ENCODE measurements around the gene DGKE. TPM values are rescaled to one million over a fixed set of nuclear protein-coding genes. Genes with fewer than 3 reads are reported as not detected.

The DGKE gene
- total RNA-seq, 2 donors from 2014 or later = 44.1 to 49.9 TPM

DNA sequence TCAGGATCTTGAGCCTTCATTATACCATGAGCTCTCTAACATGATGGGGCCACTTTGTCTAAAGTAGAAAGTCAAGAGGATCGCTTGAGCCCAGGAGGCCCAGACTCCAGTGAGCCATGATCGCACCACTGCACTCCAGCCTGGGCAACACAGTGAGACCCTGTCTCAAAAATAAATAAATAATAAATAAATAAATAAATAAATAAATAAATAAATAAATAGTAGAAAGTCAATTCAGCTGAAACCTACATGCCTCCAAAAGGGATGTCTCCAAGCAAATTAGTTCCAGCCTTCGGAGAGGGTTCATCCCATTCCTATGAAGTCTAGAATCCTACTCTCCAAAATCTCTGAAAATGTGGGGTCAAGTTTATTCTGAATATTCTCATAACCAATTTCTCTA, 26.2 kb upstream of the DGKE start:
- H3K36me3 Mint-ChIP-seq (ENCODE audit: low read depth) = no peaks in the 10 kb centered on the region
- H3K27me3 Mint-ChIP-seq = no peaks in the 10 kb centered on the region
- H3K27ac Mint-ChIP-seq = no peak overlapping the region
- H3K4me3 Mint-ChIP-seq = no peak overlapping the region
- H3K4me1 Mint-ChIP-seq = no peaks in the 10 kb centered on the region
- ATAC-seq (replicated peaks) = no peak
- H3K9me3 Mint-ChIP-seq = no peaks in the 10 kb centered on the region

- H3K27ac Mint-ChIP-seq = no peak overlapping the region
- ATAC-seq (replicated peaks) = no peak
- H3K4me1 Mint-ChIP-seq = no peaks in the 10 kb centered on the region
These were observed 25.4 kb upstream of the DGKE start for GRCh38 chr17:56808503-56808902.

GRCh38 chr17:56809106-56809819, 24.7 kb upstream of the DGKE start:
- H3K27me3 Mint-ChIP-seq = no peaks in the 10 kb centered on the region
- no peaks in the 10 kb centered on the region for H3K36me3 Mint-ChIP-seq (ENCODE audit: low read depth)
- ATAC-seq (replicated peaks) = no peak
- H3K9me3 Mint-ChIP-seq = no peaks in the 10 kb centered on the region
- H3K4me3 Mint-ChIP-seq = no peak overlapping the region
- H3K4me1 Mint-ChIP-seq = no peaks in the 10 kb centered on the region
- H3K27ac Mint-ChIP-seq = no peak overlapping the region

More at GRCh38 chr17:56808503-56808902, 25.4 kb upstream of the DGKE start:
- no peak overlapping the region for H3K4me3 Mint-ChIP-seq
- no peaks in the 10 kb centered on the region for H3K9me3 Mint-ChIP-seq
- H3K36me3 Mint-ChIP-seq (ENCODE audit: low read depth) = no peaks in the 10 kb centered on the region
- no peaks in the 10 kb centered on the region for H3K27me3 Mint-ChIP-seq

- no peak overlapping the region for H3K4me3 Mint-ChIP-seq
These were observed 24.2 kb upstream of the DGKE start for GRCh38 chr17:56809820-56810179.

DNA sequence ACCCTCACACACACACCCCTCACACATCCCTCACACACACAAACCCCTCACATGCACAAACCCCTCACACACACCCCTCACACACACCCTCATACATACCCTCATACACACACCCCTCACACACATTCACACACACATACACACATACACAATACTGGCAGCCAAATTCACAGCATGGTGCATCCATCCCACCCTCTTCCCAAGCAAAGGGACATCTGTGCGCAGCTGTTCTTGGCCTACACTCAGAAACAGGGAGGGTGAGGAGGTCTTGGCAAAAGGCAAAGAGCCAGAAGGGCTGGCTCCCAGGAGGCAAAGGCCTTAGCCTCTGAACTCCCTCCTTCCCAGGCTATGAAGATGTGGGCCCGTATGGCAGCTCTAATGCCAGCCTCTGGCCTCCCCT, 23.6 kb upstream of the DGKE start:
- Mint-ChIP-seq H3K4me3 (no peak overlapping the region), H3K36me3 (ENCODE audit: low read depth) (no peaks in the 10 kb centered on the region), H3K27me3 (no peaks in the 10 kb centered on the region), H3K27ac (no peak overlapping the region), H3K4me1 (no peaks in the 10 kb centered on the region), H3K9me3 (no peaks in the 10 kb centered on the region)
- no peak for ATAC-seq (replicated peaks)

More at GRCh38 chr17:56809820-56810179, 24.2 kb upstream of the DGKE start:
- Mint-ChIP-seq H3K9me3 (no peaks in the 10 kb centered on the region), H3K36me3 (ENCODE audit: low read depth) (no peaks in the 10 kb centered on the region), H3K27me3 (no peaks in the 10 kb centered on the region), H3K4me1 (no peaks in the 10 kb centered on the region), H3K27ac (no peak overlapping the region)
- ATAC-seq (replicated peaks) = no peak

DNA sequence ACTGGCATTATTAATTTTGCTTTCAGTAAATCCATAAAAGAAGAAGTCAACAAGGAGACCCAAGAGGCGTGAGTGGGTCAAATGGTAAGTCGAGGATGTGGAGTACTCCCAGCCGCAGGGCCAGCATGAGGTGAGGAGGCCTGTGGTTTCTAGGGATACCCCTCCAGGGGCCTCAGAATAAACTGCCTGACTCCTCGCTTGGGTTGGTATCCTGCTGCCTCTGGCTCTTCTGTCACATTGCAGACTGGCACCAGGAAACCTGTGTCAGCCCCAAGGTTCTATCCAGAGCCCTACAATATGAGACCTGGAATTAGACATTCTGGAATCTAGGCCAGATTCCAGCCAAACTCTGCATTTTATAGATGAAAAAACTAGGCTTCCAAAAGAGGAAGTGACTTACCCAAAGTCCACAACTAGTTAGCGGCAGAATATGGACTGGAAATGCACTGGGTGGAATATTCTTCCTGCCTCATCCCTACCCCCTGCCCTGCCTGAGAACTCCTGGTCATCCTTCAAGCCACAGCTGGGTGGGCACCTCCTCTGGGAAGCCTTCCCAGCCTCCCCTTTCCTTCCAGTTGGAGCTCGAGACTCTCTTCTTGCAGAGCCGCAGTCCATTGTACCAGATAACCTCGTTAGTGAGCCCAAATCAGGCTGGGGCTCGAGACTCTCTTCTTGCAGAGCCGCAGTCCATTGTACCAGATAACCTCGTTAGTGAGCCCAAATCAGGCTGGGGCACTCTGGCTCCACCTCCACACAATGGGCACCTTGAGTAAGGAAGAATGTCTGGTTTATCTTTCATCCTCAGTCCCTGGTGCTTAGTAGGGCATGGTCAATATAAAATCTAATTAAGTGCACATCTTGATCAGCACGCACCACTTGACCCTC, 22.8 kb upstream of the DGKE start:
- H3K27me3 Mint-ChIP-seq = no peaks in the 10 kb centered on the region
- no peak overlapping the region for H3K27ac Mint-ChIP-seq
- H3K9me3 Mint-ChIP-seq = no peaks in the 10 kb centered on the region
- no peaks in the 10 kb centered on the region for H3K36me3 Mint-ChIP-seq (ENCODE audit: low read depth)
- H3K4me1 Mint-ChIP-seq = no peaks in the 10 kb centered on the region
- ATAC-seq (replicated peaks) = no peak
- no peak overlapping the region for H3K4me3 Mint-ChIP-seq

DNA sequence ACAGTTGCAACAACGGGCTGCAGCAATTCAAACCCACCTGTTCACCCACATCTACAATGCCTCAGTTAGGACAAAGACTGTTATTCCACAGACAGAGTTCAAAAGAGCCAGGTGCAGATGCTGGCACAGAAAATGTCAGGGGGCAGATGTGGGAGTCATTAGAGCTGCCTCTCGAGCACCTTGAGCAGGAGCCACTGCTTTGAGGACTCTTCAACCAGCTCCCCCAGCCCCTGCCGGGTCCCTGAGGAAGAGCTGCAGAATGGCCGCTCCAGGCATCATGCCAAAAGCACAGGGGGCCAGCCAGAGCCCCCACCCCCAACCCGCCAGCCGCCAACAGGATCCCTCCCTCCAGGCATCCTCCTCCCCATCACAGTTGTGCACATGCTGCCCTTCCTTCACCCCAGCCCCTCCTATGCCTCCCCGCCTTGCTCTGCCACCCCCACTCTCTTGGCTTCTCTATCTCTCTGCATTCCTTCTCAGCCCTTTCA, 21.0 kb upstream of the DGKE start:
- H3K4me3 Mint-ChIP-seq = no peak overlapping the region
- H3K36me3 Mint-ChIP-seq (ENCODE audit: low read depth) = no peaks in the 10 kb centered on the region
- no peak for ATAC-seq (replicated peaks)
- no peaks in the 10 kb centered on the region for H3K9me3 Mint-ChIP-seq
- peak overlapping the region; percentile 4 for H3K27ac Mint-ChIP-seq
- H3K4me1 Mint-ChIP-seq = no peaks in the 10 kb centered on the region
- no peaks in the 10 kb centered on the region for H3K27me3 Mint-ChIP-seq

DNA sequence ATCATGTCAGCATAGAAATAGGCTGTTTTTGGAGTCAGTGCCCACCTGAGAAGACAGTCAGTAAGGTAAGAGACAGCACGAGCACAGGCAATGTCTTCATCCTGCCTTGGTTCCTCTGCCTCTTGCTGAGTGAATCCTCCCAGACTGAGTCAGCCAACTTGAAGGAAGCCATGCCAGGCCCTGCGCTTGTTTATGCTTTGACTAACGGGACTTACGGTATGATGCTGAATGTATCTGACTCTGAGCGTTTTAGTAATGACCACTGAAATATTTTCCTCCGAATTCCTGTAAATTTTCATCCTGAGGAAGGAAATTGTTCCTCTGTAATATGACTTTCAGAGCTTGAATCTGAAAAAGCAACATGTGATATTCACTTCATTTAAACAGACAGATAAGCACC, 18.2 kb upstream of the DGKE start:
- ATAC-seq (replicated peaks) = no peak
- H3K27ac Mint-ChIP-seq = no peak overlapping the region
- H3K4me3 Mint-ChIP-seq = no peak overlapping the region
- peaks cover 7% of the 10 kb centered on the region for H3K4me1 Mint-ChIP-seq
- no peaks in the 10 kb centered on the region for H3K9me3 Mint-ChIP-seq
- H3K27me3 Mint-ChIP-seq = no peaks in the 10 kb centered on the region
- no peaks in the 10 kb centered on the region for H3K36me3 Mint-ChIP-seq (ENCODE audit: low read depth)

- Mint-ChIP-seq H3K4me1 (peaks cover 12% of the 10 kb centered on the region), H3K9me3 (no peaks in the 10 kb centered on the region), H3K4me3 (no peak overlapping the region), H3K36me3 (ENCODE audit: low read depth) (no peaks in the 10 kb centered on the region), H3K27me3 (no peaks in the 10 kb centered on the region), H3K27ac (no peak overlapping the region)
- ATAC-seq (replicated peaks) = no peak
These were observed 16.9 kb upstream of the DGKE start for GRCh38 chr17:56817066-56817465.

DNA sequence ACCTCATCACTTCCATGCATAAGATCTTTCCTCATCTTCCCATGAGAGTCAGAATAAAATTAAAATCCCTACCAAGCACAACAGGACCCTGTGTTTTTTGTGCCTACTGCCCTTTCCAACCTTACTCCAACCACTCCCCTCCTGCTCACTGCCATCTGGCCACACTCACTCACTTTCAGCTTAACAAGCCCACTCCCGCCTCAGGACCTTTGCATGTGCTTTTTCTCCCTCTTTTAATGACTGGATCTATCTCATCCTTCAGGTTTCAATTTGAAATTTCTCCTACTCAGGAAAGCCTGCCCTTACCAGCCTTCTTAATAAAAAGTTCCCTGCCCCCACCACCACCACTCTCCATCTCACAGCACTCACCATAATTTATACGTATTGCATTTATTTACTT, 14.9 kb upstream of the DGKE start:
- Mint-ChIP-seq H3K27me3 (no peaks in the 10 kb centered on the region), H3K4me3 (peak overlapping the region; percentile 33), H3K36me3 (ENCODE audit: low read depth) (no peaks in the 10 kb centered on the region), H3K9me3 (no peaks in the 10 kb centered on the region), H3K27ac (peak overlapping the region; percentile 71), H3K4me1 (peaks cover 19% of the 10 kb centered on the region)
- ATAC-seq (replicated peaks) = no peak

DNA sequence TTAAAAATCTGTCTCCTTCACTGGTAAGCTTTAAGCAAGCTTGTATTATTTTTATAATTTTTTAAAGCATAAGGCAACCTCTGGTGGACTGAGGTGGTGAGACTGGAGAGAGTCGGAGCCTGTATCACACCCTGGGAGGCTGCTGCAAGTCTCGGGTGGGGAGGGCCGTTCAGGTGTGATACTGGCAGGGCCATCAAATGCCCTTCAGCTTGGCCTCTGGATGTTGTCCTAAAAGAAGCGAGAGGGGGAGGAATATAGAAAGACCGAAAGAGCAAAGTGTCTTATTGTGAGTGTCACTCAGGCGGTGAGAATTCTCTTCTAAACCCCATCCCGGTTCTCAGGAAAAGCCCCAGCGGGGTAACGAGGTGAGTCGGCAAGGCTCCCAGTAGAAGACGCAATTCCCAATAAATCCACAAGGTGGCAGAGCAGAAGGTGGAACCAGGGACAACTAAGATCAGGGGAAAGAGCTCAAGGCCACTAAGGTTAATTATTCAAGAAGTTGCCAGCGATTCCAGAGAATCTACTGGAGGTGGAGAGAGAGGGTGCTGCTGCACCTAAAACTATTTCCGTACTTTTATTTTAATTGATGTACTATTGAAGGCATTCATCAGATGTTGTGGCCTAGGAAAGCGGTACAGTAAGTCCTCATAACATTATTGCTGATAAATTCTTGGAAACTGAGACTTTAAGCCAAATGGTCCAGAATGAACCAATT, 14.4 kb upstream of the DGKE start:
- Mint-ChIP-seq H3K4me3 (peak overlapping the region; percentile 33), H3K4me1 (peaks cover 19% of the 10 kb centered on the region), H3K36me3 (ENCODE audit: low read depth) (no peaks in the 10 kb centered on the region), H3K9me3 (no peaks in the 10 kb centered on the region), H3K27me3 (no peaks in the 10 kb centered on the region), H3K27ac (peak overlapping the region; percentile 71)
- peak; percentile 56 for ATAC-seq (replicated peaks)

GRCh38 chr17:56820207-56820606, 13.7 kb upstream of the DGKE start:
- Mint-ChIP-seq H3K36me3 (ENCODE audit: low read depth) (no peaks in the 10 kb centered on the region), H3K9me3 (no peaks in the 10 kb centered on the region), H3K27me3 (no peaks in the 10 kb centered on the region), H3K4me1 (peaks cover 19% of the 10 kb centered on the region), H3K4me3 (peak overlapping the region; percentile 33), H3K27ac (peak overlapping the region; percentile 71)
- no peak for ATAC-seq (replicated peaks)

GRCh38 chr17:56821847-56822534, 12.0 kb upstream of the DGKE start:
- H3K27me3 Mint-ChIP-seq = no peaks in the 10 kb centered on the region
- peak; percentile 93 for ATAC-seq (replicated peaks)
- peaks cover 2% of the 10 kb centered on the region for H3K36me3 Mint-ChIP-seq (ENCODE audit: low read depth)
- peaks cover 19% of the 10 kb centered on the region for H3K4me1 Mint-ChIP-seq
- no peaks in the 10 kb centered on the region for H3K9me3 Mint-ChIP-seq
- H3K4me3 Mint-ChIP-seq = peak overlapping the region; percentile 40
- peak overlapping the region; percentile 47 for H3K27ac Mint-ChIP-seq

- no peak for ATAC-seq (replicated peaks)
- H3K4me3 Mint-ChIP-seq = no peak overlapping the region
- H3K27me3 Mint-ChIP-seq = no peaks in the 10 kb centered on the region
- peaks cover 19% of the 10 kb centered on the region for H3K4me1 Mint-ChIP-seq
- peaks cover 7% of the 10 kb centered on the region for H3K36me3 Mint-ChIP-seq (ENCODE audit: low read depth)
- H3K27ac Mint-ChIP-seq = peak overlapping the region; percentile 61
- H3K9me3 Mint-ChIP-seq = no peaks in the 10 kb centered on the region
These were observed 11.2 kb upstream of the DGKE start for GRCh38 chr17:56822725-56823124.

Data from activated T-helper 17 cell treated with anti-CD3 and anti-CD28 coated beads, Interleukin-2, amount 50 U/mL, for 72 hours (primary cell).